GM12878 (cell line): ENCODE data around the gene RENBP.

Experiments used
- ATF3 ChIP-seq: IDR thresholded peaks from 2 replicates; pipeline ENCODE4 v1.6.1; 2011; ENCODE audit warnings: low read depth, mild to moderate bottlenecking, low read length, moderate library complexity, borderline replicate concordance; ENCODE audit errors: extremely low read depth
- CEBPB ChIP-seq, 2 experiments: fragments of 150-350 bp in 1 of 2; IDR thresholded peaks; 2 replicates each; pipeline ENCODE4 v1.6.1; 2012 to 2014; ENCODE audit warnings: low read depth in 2 of 2, low read length in 2 of 2, borderline replicate concordance in 1 of 2, inconsistent platforms in 1 of 2
- EZH2 ChIP-seq: IDR thresholded peaks from 2 replicates; pipeline ENCODE4 v1.6.1; 2012; ENCODE audit warnings: low read depth, mild to moderate bottlenecking, control low read depth, inconsistent platforms, low read length, borderline replicate concordance; ENCODE audit not compliant: control insufficient read depth
- POLR2A ChIP-seq: IDR thresholded peaks from 2 replicates; pipeline ENCODE4 v1.6.1; 2011; ENCODE audit warnings: low read depth, mild to moderate bottlenecking, low read length
- POLR2AphosphoS5 ChIP-seq: IDR thresholded peaks from 2 replicates; pipeline ENCODE4 v1.6.1; 2011; ENCODE audit warnings: mild to moderate bottlenecking, low read length, inconsistent platforms
- RCOR1 ChIP-seq: conservative IDR thresholded peaks from 2 replicates; pipeline ENCODE4 v1.6.1; 2012; ENCODE audit warnings: low read depth, low read length, improper control_type of control experiment
- SUZ12 ChIP-seq: fragments of 200-600 bp; sonication (generic); IDR thresholded peaks from one replicate; pipeline ENCODE4 v1.6.1; 2018; ENCODE audit warnings: antibody characterized with exemption, mild to moderate bottlenecking; ENCODE audit not compliant: unreplicated experiment
- ZBTB33 ChIP-seq: fragments of 450-650 bp; IDR thresholded peaks from 2 replicates; pipeline ENCODE4 v1.6.1; 2017; ENCODE audit warnings: mild to moderate bottlenecking
- TF ChIP-seq, protein P1 (sequence below), 3 experiments: IDR thresholded peaks in 2 of 3; conservative IDR thresholded peaks in 1 of 3; 2 replicates each; pipeline ENCODE4 v1.5.1; 2011; ENCODE audit warnings: low read depth in 3 of 3, low read length in 3 of 3, mild to moderate bottlenecking in 3 of 3, control low read depth in 2 of 3, moderate library complexity in 2 of 3, inconsistent platforms in 1 of 3, mixed read lengths in 1 of 3; ENCODE audit not compliant: control insufficient read depth in 2 of 3, insufficient read depth in 1 of 3; ENCODE audit errors: extremely low read depth in 1 of 3
- TF ChIP-seq, protein P2 (sequence below): IDR thresholded peaks from 2 replicates; pipeline ENCODE4 v1.6.1; 2012; ENCODE audit warnings: mild to moderate bottlenecking, low read depth, low read length
- TF ChIP-seq, protein P3 (sequence below): IDR thresholded peaks from 2 replicates; pipeline ENCODE4 v1.6.1; 2011; ENCODE audit warnings: low read depth, low read length, improper control_type of control experiment, borderline replicate concordance

GRCh38 chrX:153925739-153926551, 18.5 kb downstream of the RENBP start, which contains the start of gene ARHGAP4:
- TF ChIP-seq, protein P1, sequence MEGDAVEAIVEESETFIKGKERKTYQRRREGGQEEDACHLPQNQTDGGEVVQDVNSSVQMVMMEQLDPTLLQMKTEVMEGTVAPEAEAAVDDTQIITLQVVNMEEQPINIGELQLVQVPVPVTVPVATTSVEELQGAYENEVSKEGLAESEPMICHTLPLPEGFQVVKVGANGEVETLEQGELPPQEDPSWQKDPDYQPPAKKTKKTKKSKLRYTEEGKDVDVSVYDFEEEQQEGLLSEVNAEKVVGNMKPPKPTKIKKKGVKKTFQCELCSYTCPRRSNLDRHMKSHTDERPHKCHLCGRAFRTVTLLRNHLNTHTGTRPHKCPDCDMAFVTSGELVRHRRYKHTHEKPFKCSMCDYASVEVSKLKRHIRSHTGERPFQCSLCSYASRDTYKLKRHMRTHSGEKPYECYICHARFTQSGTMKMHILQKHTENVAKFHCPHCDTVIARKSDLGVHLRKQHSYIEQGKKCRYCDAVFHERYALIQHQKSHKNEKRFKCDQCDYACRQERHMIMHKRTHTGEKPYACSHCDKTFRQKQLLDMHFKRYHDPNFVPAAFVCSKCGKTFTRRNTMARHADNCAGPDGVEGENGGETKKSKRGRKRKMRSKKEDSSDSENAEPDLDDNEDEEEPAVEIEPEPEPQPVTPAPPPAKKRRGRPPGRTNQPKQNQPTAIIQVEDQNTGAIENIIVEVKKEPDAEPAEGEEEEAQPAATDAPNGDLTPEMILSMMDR (IDR thresholded peaks at IDR 0.05 in 2 of 3, conservative IDR thresholded peaks at IDR 0.05 in 1 of 3; ENCODE audit: control insufficient read depth in 2 of 3, extremely low read depth in 1 of 3, insufficient read depth in 1 of 3, low read depth in 3 of 3, low read length in 3 of 3): no peak
- no peak for TF ChIP-seq CEBPB (IDR thresholded peaks at IDR 0.05; ENCODE audit: borderline replicate concordance in 1 of 2, low read depth in 2 of 2, low read length in 2 of 2)
- no peak for TF ChIP-seq ZBTB33
- TF ChIP-seq RCOR1: no peak
- peak; percentile 80 for TF ChIP-seq POLR2AphosphoS5
- no peak for TF ChIP-seq EZH2
- TF ChIP-seq, protein P2, sequence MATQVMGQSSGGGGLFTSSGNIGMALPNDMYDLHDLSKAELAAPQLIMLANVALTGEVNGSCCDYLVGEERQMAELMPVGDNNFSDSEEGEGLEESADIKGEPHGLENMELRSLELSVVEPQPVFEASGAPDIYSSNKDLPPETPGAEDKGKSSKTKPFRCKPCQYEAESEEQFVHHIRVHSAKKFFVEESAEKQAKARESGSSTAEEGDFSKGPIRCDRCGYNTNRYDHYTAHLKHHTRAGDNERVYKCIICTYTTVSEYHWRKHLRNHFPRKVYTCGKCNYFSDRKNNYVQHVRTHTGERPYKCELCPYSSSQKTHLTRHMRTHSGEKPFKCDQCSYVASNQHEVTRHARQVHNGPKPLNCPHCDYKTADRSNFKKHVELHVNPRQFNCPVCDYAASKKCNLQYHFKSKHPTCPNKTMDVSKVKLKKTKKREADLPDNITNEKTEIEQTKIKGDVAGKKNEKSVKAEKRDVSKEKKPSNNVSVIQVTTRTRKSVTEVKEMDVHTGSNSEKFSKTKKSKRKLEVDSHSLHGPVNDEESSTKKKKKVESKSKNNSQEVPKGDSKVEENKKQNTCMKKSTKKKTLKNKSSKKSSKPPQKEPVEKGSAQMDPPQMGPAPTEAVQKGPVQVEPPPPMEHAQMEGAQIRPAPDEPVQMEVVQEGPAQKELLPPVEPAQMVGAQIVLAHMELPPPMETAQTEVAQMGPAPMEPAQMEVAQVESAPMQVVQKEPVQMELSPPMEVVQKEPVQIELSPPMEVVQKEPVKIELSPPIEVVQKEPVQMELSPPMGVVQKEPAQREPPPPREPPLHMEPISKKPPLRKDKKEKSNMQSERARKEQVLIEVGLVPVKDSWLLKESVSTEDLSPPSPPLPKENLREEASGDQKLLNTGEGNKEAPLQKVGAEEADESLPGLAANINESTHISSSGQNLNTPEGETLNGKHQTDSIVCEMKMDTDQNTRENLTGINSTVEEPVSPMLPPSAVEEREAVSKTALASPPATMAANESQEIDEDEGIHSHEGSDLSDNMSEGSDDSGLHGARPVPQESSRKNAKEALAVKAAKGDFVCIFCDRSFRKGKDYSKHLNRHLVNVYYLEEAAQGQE: no peak
- peak; percentile 71 for TF ChIP-seq POLR2A
- TF ChIP-seq, protein P3, sequence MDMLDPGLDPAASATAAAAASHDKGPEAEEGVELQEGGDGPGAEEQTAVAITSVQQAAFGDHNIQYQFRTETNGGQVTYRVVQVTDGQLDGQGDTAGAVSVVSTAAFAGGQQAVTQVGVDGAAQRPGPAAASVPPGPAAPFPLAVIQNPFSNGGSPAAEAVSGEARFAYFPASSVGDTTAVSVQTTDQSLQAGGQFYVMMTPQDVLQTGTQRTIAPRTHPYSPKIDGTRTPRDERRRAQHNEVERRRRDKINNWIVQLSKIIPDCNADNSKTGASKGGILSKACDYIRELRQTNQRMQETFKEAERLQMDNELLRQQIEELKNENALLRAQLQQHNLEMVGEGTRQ: no peak
- no peak for TF ChIP-seq ATF3
- no peak for TF ChIP-seq SUZ12
